CD4-positive, alpha-beta memory T cell (primary cell): Measurements from ENCODE around the gene SMYD5. TPM values are rescaled to one million over a fixed set of nuclear protein-coding genes. Genes with fewer than 3 reads are reported as not detected.

Experiments
- CTCF ChIA-PET: fragments of 350-600 bp; sonication (Branson Sonifier 250); formaldehyde crosslinking; loops from one replicate; lab custom pipeline; 2021; ENCODE audit warnings: inconsistent platforms; ENCODE audit not compliant: partially characterized antibody; lab: Charles Lee
- POLR2A ChIA-PET: fragments of 350-600 bp; sonication (Branson Sonifier 250); formaldehyde crosslinking; loops from one replicate; lab custom pipeline; 2021; ENCODE audit not compliant: partially characterized antibody; lab: Charles Lee
- DNase-seq, 5 donors: peaks; one replicate each; pipeline versions ENCODE4 v3.0.0 to v3.0.0-alpha.2; 2020 to 2022; ENCODE audit warnings: mixed read lengths in 1 of 5
- H3K27ac ChIP-seq: one replicate; pipeline ENCODE4 v1.7.0; 2013; ENCODE audit warnings: low read depth, low read length
- H3K27me3 ChIP-seq: 2 replicates; pipeline ENCODE4 v1.7.0; 2013; ENCODE audit warnings: mild to moderate bottlenecking, low read length, moderate library complexity; ENCODE audit not compliant: insufficient read depth
- H3K36me3 ChIP-seq: 2 replicates; pipeline ENCODE4 v1.7.0; 2013; ENCODE audit warnings: mild to moderate bottlenecking, low read length, moderate library complexity; ENCODE audit not compliant: insufficient read depth
- H3K4me1 ChIP-seq: 2 replicates; pipeline ENCODE4 v1.7.0; 2013; ENCODE audit warnings: mild to moderate bottlenecking, low read length, moderate library complexity; ENCODE audit not compliant: insufficient read depth
- H3K4me3 ChIP-seq, 2 donors: one replicate each; pipeline ENCODE4 v1.7.0; 2013; ENCODE audit warnings: low read length in 2 of 2, mild to moderate bottlenecking in 1 of 2
- H3K9me3 ChIP-seq, 2 donors: one replicate each; pipeline ENCODE4 v1.7.0; 2013; ENCODE audit warnings: low read length in 2 of 2, control low read depth in 1 of 2; ENCODE audit not compliant: control insufficient read depth in 1 of 2
- H3K27ac Mint-ChIP-seq, 7 donors: one replicate each; pipeline ENCODE4 v1.8.0; 2020 to 2021; ENCODE audit warnings: mixed read lengths in 7 of 7, mild to moderate bottlenecking in 6 of 7, inconsistent platforms in 3 of 7, moderate library complexity in 3 of 7
- H3K27me3 Mint-ChIP-seq, 2 donors: one replicate each; pipeline ENCODE4 v1.8.0; 2020 to 2021; ENCODE audit warnings: mixed read lengths in 2 of 2
- H3K36me3 Mint-ChIP-seq, 2 donors: one replicate each; pipeline ENCODE4 v1.8.0; 2020 to 2021; ENCODE audit warnings: mixed read lengths in 2 of 2, inconsistent platforms in 1 of 2, mild to moderate bottlenecking in 1 of 2
- H3K4me1 Mint-ChIP-seq, 4 donors: one replicate each; pipeline ENCODE4 v1.8.0; 2020 to 2021; ENCODE audit warnings: mixed read lengths in 4 of 4, mild to moderate bottlenecking in 1 of 4
- H3K4me3 Mint-ChIP-seq, 8 donors: one replicate each; pipeline ENCODE4 v1.8.0; 2020 to 2021; ENCODE audit warnings: mixed read lengths in 8 of 8, mild to moderate bottlenecking in 7 of 8, moderate library complexity in 6 of 8, inconsistent platforms in 3 of 8
- H3K9me3 Mint-ChIP-seq, 8 donors: one replicate each; pipeline ENCODE4 v1.8.0; 2020 to 2021; ENCODE audit warnings: mixed read lengths in 8 of 8, mild to moderate bottlenecking in 5 of 8, inconsistent platforms in 3 of 8, moderate library complexity in 1 of 8
- intact Hi-C: fragments of 100-400 bp; cut with micrococcal nuclease; formaldehyde crosslinking; loops from one replicate; pipeline ENCODE4 v1.15.1; 2023
- polyA plus RNA-seq, 2 donors: library from polyadenylated mRNA; unstranded; fragments of 300-500 nt; fragmentation: Illumina TruSeq; gene quantifications; one replicate each; pipeline ENCODE4 v1.2.3, GENCODE V29; 2021
- total RNA-seq, 2 experiments: library from RNA; stranded (reverse); gene quantifications; one replicate each; pipeline ENCODE4 v1.2.3, GENCODE V29; 2021

SMYD5 gene
- total and polyA plus RNA-seq, 4 experiments from 2014 or later = 21.3 to 38.9 (median 30.9) TPM

DNA sequence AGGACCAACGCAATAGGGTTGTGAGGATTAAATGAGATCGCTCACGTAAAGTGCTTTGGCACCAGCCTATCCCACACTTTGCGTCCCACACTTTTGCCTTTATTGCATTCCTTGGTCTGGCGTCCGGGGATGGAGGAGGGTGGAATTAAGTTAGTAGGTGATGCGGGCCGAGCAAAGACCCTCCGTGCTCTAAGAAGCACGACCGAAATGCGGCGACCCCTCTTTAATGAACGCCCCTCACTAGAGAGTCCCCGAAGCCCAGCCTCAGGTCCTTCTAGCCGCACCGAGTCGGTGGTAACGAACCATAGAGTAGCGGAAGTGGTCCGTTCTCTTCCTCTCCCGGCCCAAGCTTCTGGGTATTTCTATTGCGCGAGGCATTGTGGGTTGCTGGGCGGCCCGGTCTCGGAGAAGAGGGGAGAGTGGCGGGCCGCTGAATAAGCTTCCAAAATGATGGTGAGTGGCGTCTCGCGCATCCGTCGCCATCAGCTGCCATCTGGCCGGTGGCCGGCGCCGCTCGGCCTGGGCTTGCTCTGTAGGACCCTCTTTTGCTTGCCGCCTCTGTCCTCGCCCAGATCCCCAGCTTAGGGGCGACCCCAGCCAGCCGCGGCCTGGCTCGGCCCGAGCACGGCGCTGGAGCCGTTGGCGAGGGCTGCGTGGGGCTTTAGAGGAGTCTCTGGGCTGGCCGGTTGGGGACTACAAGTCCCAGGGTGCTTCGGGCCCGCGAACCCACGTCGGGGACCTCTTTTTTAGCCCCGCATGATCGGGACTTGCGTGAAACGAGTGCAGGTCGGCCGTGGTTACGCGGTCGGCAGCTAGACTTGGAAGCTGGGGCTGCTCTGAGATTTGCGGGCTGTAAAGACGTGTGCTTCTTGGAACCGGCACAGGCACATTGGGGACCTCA is 20.1 kb downstream of the SMYD5 start, which contains the start of gene CCT7:
TSS of gene CCT7 (plus strand) at position 377 of the 901 bp plus-strand sequence. CDS start at position 448, 71 bp downstream.
- Mint-ChIP-seq H3K9me3 (no peaks in the 10 kb centered on the region), H3K4me1 (peaks cover 27 to 64% (median 39%) of the 10 kb centered on the region in 4 donors), H3K27me3 (no peaks in the 10 kb centered on the region), H3K36me3 (peaks cover under 1 to 41% of the 10 kb centered on the region in 2 donors), H3K4me3 (peak within 1 kb of the TSS; percentile 91 to 99 (median 98)), H3K27ac (peak within 1 kb of the TSS; percentile 83 to 97 (median 91))
- peaks cover 4% of the 10 kb centered on the region for H3K36me3 ChIP-seq
- intact Hi-C loops = loop anchor here (1.0 to 10.0 kb wide), 9 partner anchors 20 to 1221 kb away; partner anchors contain the start of genes ALMS1, FBXO41, INO80B and SFXN5
- peak; percentile 89 to 93 (median 90) for DNase-seq
- peak within 1 kb of the TSS; percentile 91 for H3K27ac ChIP-seq
- H3K4me3 ChIP-seq = peak within 1 kb of the TSS; percentile 86 to 99
- H3K4me1 ChIP-seq = peaks cover 38% of the 10 kb centered on the region
- POLR2A ChIA-PET = interaction anchor here (0.6 to 4.9 kb wide), 25 partner anchors 9 to 1606 kb away, joined by 3 to 51 read pairs (median 10); partner anchors contain the start of genes ALMS1, EGR4, FBXO41 and SFXN5
- CTCF ChIA-PET = interaction anchor here (0.8 to 8.4 kb wide), 8 partner anchors 9 to 888 kb away, joined by 3 to 77 read pairs (median 6); partner anchors contain the start of genes ALMS1 and SMYD5
- H3K9me3 ChIP-seq = no peaks in the 10 kb centered on the region
- no peaks in the 10 kb centered on the region for H3K27me3 ChIP-seq

DNA sequence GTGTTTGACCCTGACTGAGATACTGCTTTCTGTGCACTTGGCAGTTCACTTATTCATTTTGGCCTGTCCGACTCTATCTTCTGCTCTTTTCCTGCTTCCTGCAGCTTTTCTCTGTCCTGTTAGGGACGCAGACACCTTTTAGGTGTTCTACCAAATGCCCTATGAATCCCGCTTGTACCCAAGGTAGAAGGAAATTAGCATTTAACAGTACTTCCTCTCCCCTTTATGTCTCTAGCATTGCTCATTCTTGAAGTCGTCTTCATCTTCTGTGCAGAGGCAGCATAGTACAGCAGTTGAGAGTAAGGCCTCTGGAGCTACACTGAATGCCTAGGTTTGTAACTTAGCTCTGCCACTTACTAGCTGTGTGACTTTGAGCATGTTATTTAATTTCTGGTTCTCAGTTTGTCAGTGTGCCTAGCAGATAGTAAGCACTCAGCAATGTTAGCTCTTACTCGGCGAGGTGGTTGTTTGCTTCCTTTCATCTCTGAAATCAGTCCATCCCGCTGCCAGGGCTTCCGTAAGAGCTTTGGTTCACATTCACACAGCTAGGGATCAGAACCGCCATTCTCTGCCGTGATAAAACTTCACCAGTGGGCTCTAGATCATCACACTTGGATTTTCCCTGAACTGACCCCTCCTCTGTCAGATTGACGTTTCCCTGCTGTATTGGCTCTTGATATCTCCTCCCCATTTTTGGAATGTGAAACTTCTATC is 21.4 kb downstream of the SMYD5 start:
- POLR2A ChIA-PET = interaction anchor here (1.0 to 4.9 kb wide), 11 partner anchors 12 to 1223 kb away, joined by 3 to 51 read pairs (median 16); partner anchors contain the start of genes ALMS1, EGR4, FBXO41 and SFXN5
- peaks cover 28 to 70% (median 40%) of the 10 kb centered on the region in 4 donors for H3K4me1 Mint-ChIP-seq
- Histone ChIP-seq H3K4me3 (peak overlapping the region; percentile 86 to 99), H3K27me3 (no peaks in the 10 kb centered on the region), H3K4me1 (peaks cover 42% of the 10 kb centered on the region), H3K27ac (peak overlapping the region; percentile 91), H3K9me3 (no peaks in the 10 kb centered on the region), H3K36me3 (peaks cover 10% of the 10 kb centered on the region)
- no peaks in the 10 kb centered on the region for H3K9me3 Mint-ChIP-seq
- H3K4me3 Mint-ChIP-seq = peak overlapping the region; percentile 91 to 99 (median 98)
- no peaks in the 10 kb centered on the region for H3K27me3 Mint-ChIP-seq
- CTCF ChIA-PET = interaction anchor here (0.7 to 8.4 kb wide), 6 partner anchors 18 to 58 kb away, joined by 3 to 77 read pairs (median 8); partner anchors contain the start of gene SMYD5
- H3K27ac Mint-ChIP-seq = peak overlapping the region; percentile 83 to 97 (median 91)
- peaks cover 6 to 49% of the 10 kb centered on the region in 2 donors for H3K36me3 Mint-ChIP-seq
- DNase-seq = peak in 3 of 5 donors; percentile 11 to 17 (median 15)
- intact Hi-C loops = loop anchor here (2.0 to 10.0 kb wide), 3 partner anchors 59 to 1219 kb away; partner anchors contain the start of genes INO80B and TET3

DNA sequence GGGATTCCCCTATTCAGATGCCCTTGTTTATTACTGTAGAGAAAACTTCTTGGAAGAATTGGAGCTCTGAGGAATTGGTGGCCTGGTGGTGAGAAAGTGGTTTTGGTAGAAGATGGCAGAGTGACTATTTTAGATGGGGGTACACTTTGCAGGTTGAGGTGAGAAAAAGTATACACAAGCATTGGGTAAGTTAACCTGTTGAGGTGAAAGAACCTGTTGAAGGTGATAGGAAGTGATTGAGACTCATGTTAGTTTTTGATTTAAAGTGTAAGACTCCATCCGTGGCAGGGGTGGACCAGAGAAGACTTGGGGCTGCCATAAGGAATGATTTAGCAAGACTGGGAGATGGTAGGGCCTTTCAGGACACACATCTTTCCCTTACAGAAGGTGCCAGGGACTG is 23.1 kb downstream of the SMYD5 start:
- Mint-ChIP-seq H3K27ac (peak overlapping the region; percentile 10 to 97 (median 80)), H3K36me3 (peaks cover 6 to 58% of the 10 kb centered on the region in 2 donors), H3K27me3 (no peaks in the 10 kb centered on the region), H3K4me3 (peak overlapping the region in 1 of 8 donors; percentile 19), H3K4me1 (peaks cover 28 to 70% (median 40%) of the 10 kb centered on the region in 4 donors), H3K9me3 (no peaks in the 10 kb centered on the region)
- H3K4me3 ChIP-seq = no peak overlapping the region
- CTCF ChIA-PET = interaction anchor here (1.4 to 8.4 kb wide), 3 partner anchors 25 to 53 kb away, joined by 6 to 77 read pairs (median 6); partner anchors contain the start of gene SMYD5
- peaks cover 17% of the 10 kb centered on the region for H3K36me3 ChIP-seq
- H3K27ac ChIP-seq = no peak overlapping the region
- DNase-seq = no peak
- no peaks in the 10 kb centered on the region for H3K27me3 ChIP-seq
- POLR2A ChIA-PET = interaction anchor here (1.0 kb wide), 1 partner anchor 501 kb away, joined by 3 read pairs; no protein-coding TSS in a partner anchor
- intact Hi-C loops = loop anchor here (10.0 kb wide), 1 partner anchor 748 kb away; the partner anchor contains the start of gene TET3
- H3K4me1 ChIP-seq = peaks cover 42% of the 10 kb centered on the region
- no peaks in the 10 kb centered on the region for H3K9me3 ChIP-seq

DNA sequence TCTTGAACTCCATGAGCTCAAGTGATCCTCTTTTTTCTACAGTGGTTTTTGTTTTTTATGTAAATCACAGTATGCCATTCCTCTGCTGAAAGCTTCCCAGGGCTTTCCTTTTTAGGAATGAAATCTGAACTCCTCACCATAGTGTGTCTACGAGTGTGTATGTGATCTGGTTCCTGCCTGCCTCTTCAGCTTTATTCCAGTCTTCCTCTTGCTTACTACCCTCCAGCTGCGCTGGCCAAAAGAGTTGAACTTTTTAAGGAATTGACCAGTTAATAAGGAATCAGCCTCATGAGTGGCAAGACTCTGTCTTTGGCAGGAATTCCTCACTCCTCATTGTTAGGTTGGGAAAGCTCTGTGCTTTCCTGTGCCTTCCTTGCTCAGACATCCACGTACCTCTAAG is 24.1 kb downstream of the SMYD5 start:
- H3K27ac Mint-ChIP-seq = peak overlapping the region in 5 of 7 donors; percentile 18 to 75 (median 59)
- Histone ChIP-seq H3K27ac (no peak overlapping the region), H3K9me3 (no peaks in the 10 kb centered on the region), H3K36me3 (peaks cover 25% of the 10 kb centered on the region), H3K27me3 (no peaks in the 10 kb centered on the region), H3K4me3 (no peak overlapping the region), H3K4me1 (peaks cover 35% of the 10 kb centered on the region)
- H3K27me3 Mint-ChIP-seq = no peaks in the 10 kb centered on the region
- DNase-seq = no peak
- POLR2A ChIA-PET = interaction anchor here (1.1 to 1.2 kb wide), 2 partner anchors 9 to 14 kb away, joined by 3 read pairs; no protein-coding TSS in a partner anchor
- CTCF ChIA-PET = interaction anchor here (0.9 to 8.4 kb wide), 5 partner anchors 19 to 61 kb away, joined by 3 to 77 read pairs (median 5); partner anchors contain the start of gene SMYD5
- H3K4me1 Mint-ChIP-seq = peaks cover 25 to 61% (median 37%) of the 10 kb centered on the region in 4 donors
- H3K4me3 Mint-ChIP-seq = no peak overlapping the region
- H3K9me3 Mint-ChIP-seq = no peaks in the 10 kb centered on the region
- H3K36me3 Mint-ChIP-seq = peaks cover 11 to 63% of the 10 kb centered on the region in 2 donors
- intact Hi-C loops = loop anchor here (10.0 kb wide), 1 partner anchor 747 kb away; the partner anchor contains the start of gene TET3

DNA sequence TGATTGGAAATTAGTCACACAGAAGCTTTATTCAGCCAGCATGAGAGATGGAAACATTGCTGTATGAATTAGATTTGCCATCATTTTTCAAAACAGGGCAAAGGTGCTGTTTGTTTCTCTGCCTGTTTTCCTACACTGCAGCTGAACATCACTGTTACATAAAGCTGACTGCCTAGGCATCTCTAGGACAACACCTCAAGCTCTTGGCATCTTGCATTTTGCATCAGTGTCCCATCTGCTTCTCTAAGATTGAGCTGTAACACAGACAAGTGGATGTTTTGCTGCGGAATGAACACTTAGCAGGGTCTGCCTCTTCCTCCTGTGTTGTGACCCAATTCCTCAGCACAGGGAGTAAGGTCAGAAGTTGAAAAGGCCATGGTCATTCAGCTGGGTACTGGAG is 24.9 kb downstream of the SMYD5 start:
- Mint-ChIP-seq H3K27ac (peak overlapping the region in 3 of 7 donors; percentile 22 to 71 (median 53)), H3K27me3 (no peaks in the 10 kb centered on the region)
- peaks cover 31% of the 10 kb centered on the region for H3K36me3 ChIP-seq

DNA sequence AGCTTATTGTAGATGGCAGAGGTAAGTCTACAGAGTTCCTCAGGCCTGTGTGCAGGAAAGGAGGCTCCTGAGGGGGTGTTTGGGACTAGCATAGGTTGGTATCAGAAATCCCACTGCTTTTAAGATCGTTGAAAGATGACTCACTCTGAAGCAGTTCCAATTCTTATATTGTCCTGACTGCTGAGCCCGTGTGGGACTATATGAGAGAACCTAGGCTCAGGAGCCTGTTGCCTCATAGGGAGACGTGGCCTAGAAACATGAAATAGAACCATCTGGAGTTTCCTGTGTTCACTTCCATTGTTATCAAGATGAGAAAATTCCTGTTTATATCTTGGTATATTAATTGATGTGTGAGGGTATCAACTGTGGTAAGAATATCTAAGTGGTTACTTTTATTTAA is 25.7 kb downstream of the SMYD5 start:
- H3K4me1 Mint-ChIP-seq = peaks cover 24 to 46% (median 34%) of the 10 kb centered on the region in 4 donors
- H3K36me3 Mint-ChIP-seq = peaks cover 15 to 65% of the 10 kb centered on the region in 2 donors

More for the DNA sequence above, 24.9 kb downstream of the SMYD5 start:
- DNase-seq = no peak
- Histone ChIP-seq H3K9me3 (no peaks in the 10 kb centered on the region), H3K4me3 (no peak overlapping the region), H3K27ac (no peak overlapping the region), H3K4me1 (peaks cover 35% of the 10 kb centered on the region), H3K27me3 (no peaks in the 10 kb centered on the region)
- peaks cover 25 to 54% (median 35%) of the 10 kb centered on the region in 4 donors for H3K4me1 Mint-ChIP-seq
- H3K36me3 Mint-ChIP-seq = peaks cover 12 to 63% of the 10 kb centered on the region in 2 donors
- ChIA-PET POLR2A (interaction anchor here (1.1 to 1.4 kb wide), 3 partner anchors 9 to 33 kb away, joined by 3 to 4 read pairs (median 3); no protein-coding TSS in a partner anchor), CTCF (interaction anchor here (1.0 to 8.4 kb wide), 4 partner anchors 18 to 61 kb away, joined by 3 to 77 read pairs (median 4); partner anchors contain the start of gene SMYD5)
- H3K4me3 Mint-ChIP-seq = no peak overlapping the region
- intact Hi-C loops = loop anchor here (10.0 kb wide), 1 partner anchor 746 kb away; the partner anchor contains the start of gene TET3
- H3K9me3 Mint-ChIP-seq = no peaks in the 10 kb centered on the region

More for the DNA sequence above, 25.7 kb downstream of the SMYD5 start:
- no peak overlapping the region for H3K4me3 ChIP-seq
- peaks cover 39% of the 10 kb centered on the region for H3K36me3 ChIP-seq
- H3K4me3 Mint-ChIP-seq = no peak overlapping the region
- H3K9me3 ChIP-seq = no peaks in the 10 kb centered on the region
- DNase-seq = no peak
- intact Hi-C loops = loop anchor here (10.0 kb wide), 1 partner anchor 745 kb away; the partner anchor contains the start of gene TET3
- ChIA-PET POLR2A (interaction anchor here (1.4 kb wide), 1 partner anchor 33 kb away, joined by 4 read pairs; no protein-coding TSS in a partner anchor), CTCF (interaction anchor here (1.6 to 8.4 kb wide), 2 partner anchors 22 to 28 kb away, joined by 4 to 77 read pairs; partner anchors contain the start of gene SMYD5)
- no peaks in the 10 kb centered on the region for H3K9me3 Mint-ChIP-seq
- H3K4me1 ChIP-seq = peaks cover 33% of the 10 kb centered on the region
- H3K27ac Mint-ChIP-seq = peak overlapping the region in 3 of 7 donors; percentile 3 to 71 (median 70)
- H3K27ac ChIP-seq = no peak overlapping the region
- H3K27me3 ChIP-seq = no peaks in the 10 kb centered on the region
- H3K27me3 Mint-ChIP-seq = no peaks in the 10 kb centered on the region
